Parathyroid adenoma (tissue), 2 donors: ENCODE measurements around the gene ZFP90.

Source experiments
- H2AFZ ChIP-seq: fragments of 300-600 bp; sonication (generic); one replicate; pipeline ENCODE4 v1.7.0; 2017; ENCODE audit warnings: antibody characterized with exemption, mild to moderate bottlenecking
- H3K27ac ChIP-seq: fragments of 300-600 bp; sonication (generic); one replicate; pipeline ENCODE4 v1.7.0; 2017
- H3K27me3 ChIP-seq: fragments of 300-600 bp; sonication (generic); one replicate; pipeline ENCODE4 v1.7.0; 2017; ENCODE audit warnings: low read length; ENCODE audit not compliant: control insufficient read depth, insufficient read depth
- H3K36me3 ChIP-seq: fragments of 300-600 bp; sonication (generic); one replicate; pipeline ENCODE4 v1.7.0; 2017; ENCODE audit warnings: low read length; ENCODE audit not compliant: control insufficient read depth, insufficient read depth
- H3K4me1 ChIP-seq: fragments of 300-600 bp; sonication (generic); one replicate; pipeline ENCODE4 v1.7.0; 2017; ENCODE audit warnings: control low read depth
- H3K4me2 ChIP-seq: fragments of 300-600 bp; sonication (generic); one replicate; pipeline ENCODE4 v1.7.0; 2017; ENCODE audit warnings: low read length
- H3K4me3 ChIP-seq: fragments of 300-600 bp; sonication (generic); one replicate; pipeline ENCODE4 v1.7.0; 2017; ENCODE audit warnings: low read depth, low read length
- H3K79me2 ChIP-seq: fragments of 300-600 bp; sonication (generic); one replicate; pipeline ENCODE4 v1.7.0; 2017; ENCODE audit warnings: control low read depth
- H3K9ac ChIP-seq: fragments of 300-600 bp; sonication (generic); one replicate; pipeline ENCODE4 v1.7.0; 2017; ENCODE audit warnings: mild to moderate bottlenecking
- H3K9me3 ChIP-seq: fragments of 300-600 bp; sonication (generic); one replicate; pipeline ENCODE4 v1.7.0; 2017; ENCODE audit warnings: low read length; ENCODE audit not compliant: control insufficient read depth
- CTCF ChIP-seq: fragments of 300-600 bp; sonication (generic); IDR thresholded peaks from one replicate; pipeline ENCODE4 v1.7.0; 2017; ENCODE audit warnings: antibody characterized with exemption, mild to moderate bottlenecking
- donor health status: primary hyperparathyroidism.

The ZFP90 gene

GRCh38 chr16:68617734-68618133, 78.6 kb downstream of the ZFP90 start:
- H3K9ac ChIP-seq: no peak overlapping the region
- TF ChIP-seq CTCF: no peak
- H3K4me2 ChIP-seq: no peak overlapping the region
- no peak overlapping the region for H2AFZ ChIP-seq
- no peak overlapping the region for H3K27ac ChIP-seq
- no peaks in the 10 kb centered on the region for H3K79me2 ChIP-seq
- no peaks in the 10 kb centered on the region for H3K27me3 ChIP-seq
- no peak overlapping the region for H3K4me3 ChIP-seq
- H3K4me1 ChIP-seq: no peaks in the 10 kb centered on the region
- no peaks in the 10 kb centered on the region for H3K36me3 ChIP-seq
- H3K9me3 ChIP-seq: peaks cover 3% of the 10 kb centered on the region
